ENCODE measurements around the gene RPS15.

The RPS15 gene

GRCh38 chr19:1453525-1454364, 15.5 kb downstream of the RPS15 start:
- DNase-seq (ENCODE audit: low spot score) = no peak

GRCh38 chr19:1455002-1455335, 16.8 kb downstream of the RPS15 start:
- DNase-seq (ENCODE audit: low spot score) = peak; percentile 20

- DNase-seq (ENCODE audit: low spot score) = peak; percentile 93
Measured at GRCh38 chr19:1455336-1456120, 17.3 kb downstream of the RPS15 start.

- no peak for DNase-seq (ENCODE audit: low spot score)
Measured at GRCh38 chr19:1456121-1456900, 18.1 kb downstream of the RPS15 start.

- DNase-seq (ENCODE audit: low spot score) = no peak
Measured at GRCh38 chr19:1457031-1457739, 19.0 kb downstream of the RPS15 start.

GRCh38 chr19:1457892-1458291, 19.7 kb downstream of the RPS15 start:
- DNase-seq (ENCODE audit: low spot score) = no peak

- DNase-seq (ENCODE audit: low spot score) = no peak
Measured at GRCh38 chr19:1459479-1459878, 21.3 kb downstream of the RPS15 start.

GRCh38 chr19:1460033-1460995, 22.1 kb downstream of the RPS15 start:
- no peak for DNase-seq (ENCODE audit: low spot score)

GRCh38 chr19:1461862-1462261, 23.7 kb downstream of the RPS15 start:
- no peak for DNase-seq (ENCODE audit: low spot score)

- no peak for DNase-seq (ENCODE audit: low spot score)
Measured at GRCh38 chr19:1465191-1466016, 27.2 kb downstream of the RPS15 start.

GRCh38 chr19:1466018-1466460, 27.8 kb downstream of the RPS15 start:
- DNase-seq (ENCODE audit: low spot score) = no peak

GRCh38 chr19:1466461-1467214, 28.4 kb downstream of the RPS15 start:
- no peak for DNase-seq (ENCODE audit: low spot score)

- no peak for DNase-seq (ENCODE audit: low spot score)
Measured at GRCh38 chr19:1467215-1467489, 29.0 kb downstream of the RPS15 start.

GRCh38 chr19:1467490-1468273, 29.5 kb downstream of the RPS15 start:
- no peak for DNase-seq (ENCODE audit: low spot score)

- no peak for DNase-seq (ENCODE audit: low spot score)
Measured at GRCh38 chr19:1468274-1468820, 30.2 kb downstream of the RPS15 start.

- no peak for DNase-seq (ENCODE audit: low spot score)
Measured at GRCh38 chr19:1468821-1469254, 30.6 kb downstream of the RPS15 start.

GRCh38 chr19:1469255-1470054, 31.3 kb downstream of the RPS15 start:
- no peak for DNase-seq (ENCODE audit: low spot score)

GRCh38 chr19:1470055-1470304, 31.8 kb downstream of the RPS15 start:
- no peak for DNase-seq (ENCODE audit: low spot score)

All from hematopoietic multipotent progenitor cell treated with erythropoietin and hydrocortisone succinate and interleukin-3 and kit ligand, for 17 days (in vitro differentiated cells).